DOHH2 (cell line): ENCODE results near the gene SMTNL1.
A peak's percentile ranks its signal among the peaks of the same experiment; 100 is the strongest.

Source experiments
- H3F3A ChIP-seq: fragments of 200-600 bp; sonication (generic), shearing (Covaris generic); 2 replicates; pipeline ENCODE4 v1.6.0; 2016; ENCODE audit warnings: antibody characterized with exemption, mild to moderate bottlenecking; ENCODE audit not compliant: control insufficient read depth, insufficient read depth
- H3K27ac ChIP-seq: fragments of 200-600 bp; sonication (generic); 2 replicates; pipeline ENCODE4 v1.5.1; 2014; ENCODE audit warnings: low read depth, mild to moderate bottlenecking, low read length, moderate library complexity
- H3K27me3 ChIP-seq: fragments of 200-600 bp; sonication (generic); 2 replicates; pipeline ENCODE4 v1.6.1; 2014; ENCODE audit warnings: mild to moderate bottlenecking, low read length, mixed read lengths; ENCODE audit not compliant: control insufficient read depth
- H3K36me3 ChIP-seq: fragments of 200-600 bp; sonication (generic); 2 replicates; pipeline ENCODE4 v1.6.1; 2014; ENCODE audit warnings: mild to moderate bottlenecking, low read length, moderate library complexity, mixed read lengths; ENCODE audit not compliant: control insufficient read depth
- H3K4me1 ChIP-seq: fragments of 200-600 bp; sonication (generic); 2 replicates; pipeline ENCODE4 v1.6.1; 2014; ENCODE audit warnings: mild to moderate bottlenecking, low read length, mixed read lengths; ENCODE audit not compliant: control insufficient read depth
- H3K4me2 ChIP-seq: fragments of 200-600 bp; sonication (generic); 2 replicates; pipeline ENCODE4 v1.6.0; 2014; ENCODE audit warnings: mild to moderate bottlenecking, low read length, moderate library complexity
- H3K4me3 ChIP-seq: fragments of 200-600 bp; sonication (generic); 2 replicates; pipeline ENCODE4 v1.5.1; 2014; ENCODE audit warnings: mild to moderate bottlenecking, low read length, mixed read lengths
- H3K79me2 ChIP-seq: fragments of 200-600 bp; sonication (generic); 2 replicates; pipeline ENCODE4 v1.6.1; 2014; ENCODE audit warnings: mild to moderate bottlenecking, low read length, mixed read lengths; ENCODE audit not compliant: control insufficient read depth
- H3K9me2 ChIP-seq: fragments of 200-600 bp; sonication (generic); replicated peaks from 2 replicates; pipeline ENCODE4 v1.6.1; 2014; ENCODE audit warnings: mild to moderate bottlenecking, low read length, mixed read lengths; ENCODE audit not compliant: control insufficient read depth
- H3K9me3 ChIP-seq: fragments of 200-600 bp; sonication (generic); 2 replicates; pipeline ENCODE4 v1.6.1; 2014; ENCODE audit warnings: antibody characterized with exemption, low read length, mixed read lengths; ENCODE audit not compliant: control insufficient read depth, insufficient read depth
- H4K20me1 ChIP-seq: fragments of 200-600 bp; sonication (generic); 2 replicates; pipeline ENCODE4 v1.6.0; 2014; ENCODE audit warnings: low read depth, mild to moderate bottlenecking, antibody characterized with exemption, low read length, moderate library complexity; ENCODE audit not compliant: control insufficient read depth, insufficient read depth
- EZH2phosphoT487 ChIP-seq: fragments of 200-600 bp; sonication (generic); IDR thresholded peaks from 2 replicates; pipeline ENCODE4 v1.6.1; 2017; ENCODE audit warnings: borderline replicate concordance, mild to moderate bottlenecking, antibody characterized with exemption, low read length, moderate library complexity, mixed read lengths
- TF ChIP-seq, protein P1 (sequence below): fragments of 200-600 bp; sonication (generic); IDR thresholded peaks from one replicate; pipeline ENCODE4 v1.5.1; 2014; ENCODE audit warnings: antibody characterized with exemption, mild to moderate bottlenecking, low read depth, low read length; ENCODE audit not compliant: poor library complexity, severe bottlenecking

Gene SMTNL1

DNA sequence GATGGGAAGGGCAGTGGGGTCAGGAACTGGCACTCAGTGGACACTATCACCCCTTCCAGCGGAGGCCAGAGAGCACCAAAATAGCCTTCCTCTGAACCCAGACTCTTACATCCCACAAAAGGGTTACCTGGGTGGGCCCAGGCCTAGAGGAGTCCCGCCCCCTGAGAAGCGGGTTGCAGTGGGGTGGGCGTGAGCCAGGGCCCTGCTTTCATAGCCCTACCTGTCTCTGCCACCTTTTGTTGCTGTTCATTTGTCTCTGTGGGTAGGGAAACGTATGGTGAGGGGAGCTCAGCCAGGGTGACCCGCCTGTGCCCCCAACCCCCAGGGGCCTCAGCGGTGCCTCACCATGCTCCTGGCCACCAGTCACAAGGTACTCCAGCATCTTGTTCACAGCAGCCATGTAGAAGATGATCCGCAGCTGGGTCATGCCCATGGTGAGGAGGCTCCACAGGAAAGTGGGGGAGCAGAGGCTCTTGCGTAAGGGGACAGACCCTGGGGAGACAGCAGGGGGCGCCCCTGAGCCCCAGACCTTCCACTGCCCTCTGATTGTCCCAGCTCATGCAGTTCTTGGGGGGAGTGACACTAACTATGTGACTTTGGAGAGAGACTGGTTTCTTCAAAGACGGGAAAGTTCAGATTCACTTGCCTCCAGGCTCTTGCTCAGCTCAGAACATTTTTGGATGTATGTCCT is 45.9 kb upstream of the SMTNL1 start:
- Histone ChIP-seq H3K4me2 (no peak overlapping the region), H3K79me2 (no peaks in the 10 kb centered on the region), H3K4me3 (no peak overlapping the region), H3F3A (no peaks in the 10 kb centered on the region), H3K36me3 (peaks cover 46% of the 10 kb centered on the region), H4K20me1 (no peaks in the 10 kb centered on the region), H3K27me3 (no peaks in the 10 kb centered on the region), H3K27ac (no peak overlapping the region), H3K9me3 (no peaks in the 10 kb centered on the region), H3K4me1 (peaks cover 14% of the 10 kb centered on the region), H3K9me2 (no peaks in the 10 kb centered on the region)
- TF ChIP-seq EZH2phosphoT487: no peak
- TF ChIP-seq, protein P1, sequence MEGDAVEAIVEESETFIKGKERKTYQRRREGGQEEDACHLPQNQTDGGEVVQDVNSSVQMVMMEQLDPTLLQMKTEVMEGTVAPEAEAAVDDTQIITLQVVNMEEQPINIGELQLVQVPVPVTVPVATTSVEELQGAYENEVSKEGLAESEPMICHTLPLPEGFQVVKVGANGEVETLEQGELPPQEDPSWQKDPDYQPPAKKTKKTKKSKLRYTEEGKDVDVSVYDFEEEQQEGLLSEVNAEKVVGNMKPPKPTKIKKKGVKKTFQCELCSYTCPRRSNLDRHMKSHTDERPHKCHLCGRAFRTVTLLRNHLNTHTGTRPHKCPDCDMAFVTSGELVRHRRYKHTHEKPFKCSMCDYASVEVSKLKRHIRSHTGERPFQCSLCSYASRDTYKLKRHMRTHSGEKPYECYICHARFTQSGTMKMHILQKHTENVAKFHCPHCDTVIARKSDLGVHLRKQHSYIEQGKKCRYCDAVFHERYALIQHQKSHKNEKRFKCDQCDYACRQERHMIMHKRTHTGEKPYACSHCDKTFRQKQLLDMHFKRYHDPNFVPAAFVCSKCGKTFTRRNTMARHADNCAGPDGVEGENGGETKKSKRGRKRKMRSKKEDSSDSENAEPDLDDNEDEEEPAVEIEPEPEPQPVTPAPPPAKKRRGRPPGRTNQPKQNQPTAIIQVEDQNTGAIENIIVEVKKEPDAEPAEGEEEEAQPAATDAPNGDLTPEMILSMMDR: peak; percentile 91

DNA sequence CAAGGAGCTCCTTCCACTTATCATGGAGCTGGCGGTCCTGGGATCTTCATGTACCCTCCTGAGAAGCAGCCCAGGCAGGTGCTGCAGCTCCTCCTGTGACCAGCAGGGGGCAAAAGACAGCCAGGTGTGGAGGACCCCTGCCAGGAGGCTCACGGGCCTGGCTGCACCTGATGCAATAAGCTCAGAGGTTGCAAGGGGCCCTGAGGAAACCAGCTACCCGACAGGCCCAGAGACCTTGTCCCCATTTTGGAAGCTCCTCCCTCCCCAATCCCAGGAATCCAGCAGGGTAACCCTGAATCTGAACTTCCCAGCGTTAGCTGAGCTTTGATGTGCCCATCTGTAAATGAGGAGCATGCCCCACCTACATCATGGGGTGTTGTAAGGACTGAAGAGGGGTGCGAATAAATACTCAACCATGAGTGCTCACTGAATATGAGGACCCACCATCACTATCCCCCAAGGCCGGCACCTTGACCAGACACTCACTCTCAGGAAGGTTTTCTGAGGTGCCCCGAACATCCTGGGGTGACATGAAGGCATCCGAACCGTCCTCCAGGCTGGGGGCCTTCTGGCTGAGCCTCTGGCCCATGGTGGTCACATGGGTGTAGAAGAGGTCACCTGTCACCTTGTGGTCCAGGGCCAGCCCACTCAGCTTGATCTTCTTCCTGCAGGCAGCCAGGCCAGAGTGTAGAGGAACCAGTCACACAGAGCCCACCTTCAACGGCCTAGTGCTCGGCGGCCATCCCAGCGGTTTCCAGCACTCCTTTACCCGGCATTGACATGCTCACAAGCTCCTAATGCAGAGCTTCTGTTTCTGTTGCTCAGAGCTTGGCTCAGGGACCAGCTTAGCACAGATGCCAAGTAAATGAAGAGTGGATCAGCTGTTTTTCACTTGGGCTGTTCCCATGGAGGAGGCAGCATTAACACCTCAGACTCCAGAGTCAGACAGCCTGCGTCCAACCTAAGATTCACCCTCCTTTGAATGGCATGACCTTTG is 43.6 kb upstream of the SMTNL1 start:
- Histone ChIP-seq H3K36me3 (peaks cover 36% of the 10 kb centered on the region), H3F3A (no peaks in the 10 kb centered on the region), H3K4me3 (no peak overlapping the region), H3K4me1 (peaks cover 14% of the 10 kb centered on the region), H3K4me2 (peak overlapping the region; percentile 21; the same call in 1 of the 2 replicates), H3K9me3 (no peaks in the 10 kb centered on the region), H3K79me2 (no peaks in the 10 kb centered on the region), H3K9me2 (no peaks in the 10 kb centered on the region), H3K27ac (peak overlapping the region; percentile 49), H4K20me1 (no peaks in the 10 kb centered on the region), H3K27me3 (no peaks in the 10 kb centered on the region)
- no peak for TF ChIP-seq EZH2phosphoT487
- TF ChIP-seq, protein P1: peak; percentile 95

DNA sequence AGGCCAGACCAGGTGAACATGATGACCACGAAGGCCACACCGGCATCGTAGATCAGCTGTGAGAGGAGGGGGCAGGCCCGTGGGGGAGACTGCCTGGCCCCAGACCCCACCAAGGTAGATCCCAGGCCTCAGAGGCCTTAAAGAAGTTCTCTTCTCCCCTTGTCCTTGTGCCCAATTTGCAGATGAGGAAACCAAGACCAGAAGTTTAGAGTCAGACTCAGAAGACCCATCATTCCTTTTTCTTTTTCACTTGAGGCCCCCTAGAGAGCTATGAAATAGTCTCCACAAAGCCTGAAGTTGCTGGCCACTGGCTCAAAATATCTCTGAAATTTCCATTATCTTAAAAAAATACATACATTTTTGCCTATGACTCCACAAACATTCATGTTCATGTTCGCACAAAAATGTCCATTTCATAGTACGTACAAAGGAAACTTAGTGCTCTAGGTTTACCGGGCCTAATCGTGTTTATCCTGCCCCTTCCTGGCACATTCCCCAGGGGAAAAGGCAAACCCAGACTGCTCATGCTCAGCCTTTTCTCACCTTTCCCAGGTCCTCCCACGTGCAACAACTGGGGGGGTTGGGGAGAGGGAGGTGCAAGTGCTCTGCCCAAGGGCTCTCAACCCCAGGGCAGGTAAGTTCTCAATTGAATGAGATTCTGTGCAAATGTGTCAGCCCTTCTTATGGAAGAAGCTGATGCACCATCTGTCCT is 41.1 kb upstream of the SMTNL1 start:
- H3F3A ChIP-seq: no peaks in the 10 kb centered on the region
- peaks cover 38% of the 10 kb centered on the region for H3K36me3 ChIP-seq
- H3K27me3 ChIP-seq: no peaks in the 10 kb centered on the region
- no peak overlapping the region for H3K4me3 ChIP-seq
- no peaks in the 10 kb centered on the region for H4K20me1 ChIP-seq
- H3K4me2 ChIP-seq: no peak overlapping the region
- no peaks in the 10 kb centered on the region for H3K9me2 ChIP-seq
- H3K79me2 ChIP-seq: no peaks in the 10 kb centered on the region
- peaks cover 14% of the 10 kb centered on the region for H3K4me1 ChIP-seq
- TF ChIP-seq EZH2phosphoT487: no peak
- TF ChIP-seq, protein P1: no peak
- H3K9me3 ChIP-seq: no peaks in the 10 kb centered on the region
- no peak overlapping the region for H3K27ac ChIP-seq
